Measurements from ENCODE around the gene SMIM44.

Gene SMIM44

DNA sequence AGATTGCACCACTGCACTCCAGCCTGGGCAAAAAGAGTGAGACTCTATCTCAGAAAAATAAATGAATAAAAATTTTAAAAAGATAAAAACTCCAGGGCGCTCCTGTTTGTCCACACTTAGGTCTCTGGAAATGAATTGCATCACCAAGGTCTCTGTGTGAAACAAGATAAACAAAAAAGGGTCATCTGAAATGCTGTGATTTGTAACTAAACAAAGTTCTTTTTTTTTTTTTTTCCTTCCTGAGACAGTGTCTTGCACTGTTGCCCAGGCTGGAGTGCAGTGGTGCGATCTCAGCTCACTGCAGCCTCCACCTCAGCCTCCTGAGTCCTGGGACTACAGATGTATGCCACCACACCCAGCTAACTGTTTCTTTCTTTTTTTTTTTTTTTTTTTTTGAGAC is 34.4 kb upstream of the SMIM44 start:
- in situ Hi-C loops (cut with MboI; ENCODE audit: low sequenced_read_pairs, unreplicated experiment) = no loop called here
- DNase-seq (ENCODE audit: low spot score) = no peak
- TF ChIP-seq, protein P1, sequence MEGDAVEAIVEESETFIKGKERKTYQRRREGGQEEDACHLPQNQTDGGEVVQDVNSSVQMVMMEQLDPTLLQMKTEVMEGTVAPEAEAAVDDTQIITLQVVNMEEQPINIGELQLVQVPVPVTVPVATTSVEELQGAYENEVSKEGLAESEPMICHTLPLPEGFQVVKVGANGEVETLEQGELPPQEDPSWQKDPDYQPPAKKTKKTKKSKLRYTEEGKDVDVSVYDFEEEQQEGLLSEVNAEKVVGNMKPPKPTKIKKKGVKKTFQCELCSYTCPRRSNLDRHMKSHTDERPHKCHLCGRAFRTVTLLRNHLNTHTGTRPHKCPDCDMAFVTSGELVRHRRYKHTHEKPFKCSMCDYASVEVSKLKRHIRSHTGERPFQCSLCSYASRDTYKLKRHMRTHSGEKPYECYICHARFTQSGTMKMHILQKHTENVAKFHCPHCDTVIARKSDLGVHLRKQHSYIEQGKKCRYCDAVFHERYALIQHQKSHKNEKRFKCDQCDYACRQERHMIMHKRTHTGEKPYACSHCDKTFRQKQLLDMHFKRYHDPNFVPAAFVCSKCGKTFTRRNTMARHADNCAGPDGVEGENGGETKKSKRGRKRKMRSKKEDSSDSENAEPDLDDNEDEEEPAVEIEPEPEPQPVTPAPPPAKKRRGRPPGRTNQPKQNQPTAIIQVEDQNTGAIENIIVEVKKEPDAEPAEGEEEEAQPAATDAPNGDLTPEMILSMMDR (IDR thresholded peaks at IDR 0.05; ENCODE audit: borderline replicate concordance, control extremely low read depth, extremely low read depth, insufficient read depth, missing control alignments) = no peak

DNA sequence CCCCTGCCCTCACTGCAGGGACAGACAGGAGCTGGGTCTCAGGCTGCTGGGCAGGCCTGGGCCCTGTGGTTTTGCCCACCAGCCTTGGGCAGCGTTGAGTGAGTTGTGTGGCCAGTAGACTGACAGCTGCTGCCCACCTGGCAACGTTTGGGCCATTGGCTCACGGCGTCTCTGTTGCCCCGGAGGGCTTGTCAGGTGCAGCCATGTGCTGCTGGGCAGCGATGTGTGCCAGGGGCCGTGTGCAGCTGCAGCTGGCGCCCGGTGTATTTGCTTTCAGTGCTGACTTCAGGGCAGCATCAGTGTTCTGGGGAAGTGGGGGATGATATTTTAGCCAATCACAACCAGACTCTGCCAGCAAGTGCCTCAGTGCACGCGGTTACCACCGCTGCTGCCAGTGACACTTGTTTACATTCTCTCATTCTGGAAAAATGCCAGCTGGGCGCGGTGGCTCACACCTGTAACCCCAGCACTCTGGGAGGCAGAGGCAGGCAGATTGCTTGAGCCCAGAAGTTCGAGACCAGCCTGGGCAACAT is 33.5 kb upstream of the SMIM44 start:
- TF ChIP-seq, protein P1 (IDR thresholded peaks at IDR 0.05; ENCODE audit: borderline replicate concordance, control extremely low read depth, extremely low read depth, insufficient read depth, missing control alignments) = no peak
- no peak for DNase-seq (ENCODE audit: low spot score)
- in situ Hi-C loops (cut with MboI; ENCODE audit: low sequenced_read_pairs, unreplicated experiment) = no loop called here

DNA sequence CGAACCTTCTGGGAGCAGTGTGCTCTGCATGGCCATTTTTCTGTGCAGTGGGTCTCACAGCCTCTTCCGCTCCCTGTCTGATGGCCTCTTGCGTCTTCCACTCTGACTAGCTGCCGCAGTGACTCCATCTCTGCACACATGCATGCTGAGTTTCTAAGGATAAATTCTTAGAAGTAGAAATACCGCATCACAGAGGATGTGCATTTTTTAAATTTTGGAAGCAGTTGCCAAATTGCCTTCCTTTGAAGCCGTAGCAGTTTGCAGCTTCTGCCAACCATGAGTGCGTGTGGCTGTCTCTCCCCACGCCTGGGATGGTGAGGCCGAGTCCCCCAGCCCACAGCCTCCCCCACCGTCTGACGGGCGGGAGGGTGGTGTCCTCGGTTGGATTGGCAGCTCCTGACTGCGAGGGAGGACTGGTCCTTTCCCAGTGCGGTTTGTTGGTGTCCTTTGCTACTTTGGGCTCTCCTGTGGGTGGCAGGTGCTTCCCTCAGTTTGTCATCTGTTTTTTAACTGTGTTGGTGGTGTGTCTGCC is 32.7 kb upstream of the SMIM44 start:
- TF ChIP-seq, protein P1 (IDR thresholded peaks at IDR 0.05; ENCODE audit: borderline replicate concordance, control extremely low read depth, extremely low read depth, insufficient read depth, missing control alignments) = no peak
- in situ Hi-C loops (cut with MboI; ENCODE audit: low sequenced_read_pairs, unreplicated experiment) = no loop called here
- DNase-seq (ENCODE audit: low spot score) = no peak

DNA sequence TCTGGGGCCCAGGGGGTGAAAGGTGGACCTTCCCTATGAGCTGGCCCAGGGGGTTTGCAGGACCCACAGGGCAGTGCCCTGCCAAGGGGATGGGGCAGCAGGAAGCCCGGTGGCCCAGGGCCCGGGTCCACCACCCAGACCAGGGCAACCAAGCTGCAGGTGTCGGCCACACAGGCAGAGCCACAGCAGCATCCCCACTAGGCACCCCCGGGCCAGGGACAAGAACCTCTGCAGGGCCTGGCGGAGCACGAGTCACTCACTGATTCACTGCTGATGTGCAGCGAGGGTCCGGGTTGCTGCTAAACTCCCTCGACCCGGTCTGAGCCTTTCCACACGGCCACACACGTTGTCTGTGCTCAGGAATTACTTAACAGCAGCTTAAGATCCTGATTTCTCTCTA is 31.7 kb upstream of the SMIM44 start:
- in situ Hi-C loops (cut with MboI; ENCODE audit: low sequenced_read_pairs, unreplicated experiment) = no loop called here
- TF ChIP-seq, protein P1 (IDR thresholded peaks at IDR 0.05; ENCODE audit: borderline replicate concordance, control extremely low read depth, extremely low read depth, insufficient read depth, missing control alignments) = no peak
- no peak for DNase-seq (ENCODE audit: low spot score)

DNA sequence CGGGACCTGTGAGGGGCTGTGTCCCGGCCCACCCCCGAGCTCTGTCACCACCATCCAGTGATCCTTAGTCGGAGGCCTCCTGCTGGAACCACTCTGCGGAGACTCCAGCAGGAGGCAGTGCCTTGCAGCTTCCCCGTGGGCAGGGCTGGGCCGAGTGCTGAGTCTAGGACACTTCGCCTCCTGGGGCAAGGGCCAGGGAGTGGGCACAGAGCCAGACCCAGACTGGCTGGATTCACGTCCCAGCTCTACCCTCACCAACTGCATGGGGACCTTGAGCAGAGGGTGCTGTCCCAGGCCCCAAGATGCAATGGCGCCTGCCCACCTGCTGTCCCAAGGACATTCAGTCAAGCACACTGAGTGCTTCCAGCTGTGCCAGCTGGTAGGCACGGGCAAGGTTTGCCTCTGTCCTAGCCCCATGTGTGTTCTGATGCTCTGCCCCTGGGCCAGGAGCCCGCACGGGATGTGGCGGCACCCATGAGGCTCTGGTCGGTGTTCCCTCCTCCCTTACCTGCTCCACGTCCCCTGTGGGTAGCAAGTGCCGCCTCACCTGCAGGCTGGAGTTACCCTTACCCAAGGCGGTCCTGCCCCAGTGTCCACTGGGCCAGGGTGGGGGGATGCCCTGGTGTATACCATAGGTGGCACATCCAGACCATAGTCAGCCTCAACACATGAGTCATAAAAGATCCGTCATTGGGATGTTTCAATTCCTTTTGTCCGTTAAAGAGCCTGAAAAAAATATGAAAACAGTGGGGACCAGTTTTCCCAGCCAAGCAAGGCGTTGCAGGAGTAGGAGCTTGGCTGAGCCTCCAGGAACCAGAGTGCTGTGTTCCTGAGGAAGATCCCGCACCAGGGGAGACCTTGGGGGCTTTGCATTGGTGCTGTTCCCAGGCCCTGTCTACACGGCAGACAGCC is 30.2 kb upstream of the SMIM44 start:
- no peak for DNase-seq (ENCODE audit: low spot score)
- in situ Hi-C loops (cut with MboI; ENCODE audit: low sequenced_read_pairs, unreplicated experiment) = no loop called here
- TF ChIP-seq, protein P1 (IDR thresholded peaks at IDR 0.05; ENCODE audit: borderline replicate concordance, control extremely low read depth, extremely low read depth, insufficient read depth, missing control alignments) = no peak

DNA sequence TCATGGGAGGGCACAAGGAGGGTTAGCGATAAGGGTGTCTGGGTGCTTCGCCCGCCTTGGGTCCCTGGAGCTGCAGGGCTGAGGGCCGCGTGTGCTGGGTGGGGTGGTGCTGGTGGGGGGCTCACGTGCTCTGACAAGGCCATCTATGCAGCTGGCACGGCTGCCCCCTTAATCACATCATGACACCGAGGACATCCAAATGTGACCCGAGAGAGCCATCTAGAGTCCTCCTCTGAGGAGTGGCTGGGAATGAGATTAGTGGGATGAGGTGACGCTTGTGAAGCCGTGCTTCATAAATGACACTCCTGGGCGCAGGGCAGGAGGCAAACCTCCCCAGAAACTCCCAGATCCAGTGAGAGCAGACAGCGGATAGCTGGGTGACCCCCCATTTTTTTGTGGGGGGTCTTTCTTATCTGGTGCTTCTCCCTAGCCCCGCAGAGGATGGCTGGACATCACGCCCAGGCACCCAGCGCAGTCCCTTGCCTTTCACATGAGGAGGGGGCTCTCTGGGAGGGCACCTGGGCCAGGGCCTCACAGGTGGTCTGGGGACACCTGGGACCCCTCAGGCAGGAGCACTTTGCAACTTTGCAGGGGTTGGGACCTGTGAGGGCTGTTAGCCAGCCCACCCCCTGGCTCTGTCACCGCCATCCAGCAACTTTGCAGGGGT is 29.5 kb upstream of the SMIM44 start:
- in situ Hi-C loops (cut with MboI; ENCODE audit: low sequenced_read_pairs, unreplicated experiment) = no loop called here
- TF ChIP-seq, protein P1 (IDR thresholded peaks at IDR 0.05; ENCODE audit: borderline replicate concordance, control extremely low read depth, extremely low read depth, insufficient read depth, missing control alignments) = no peak
- no peak for DNase-seq (ENCODE audit: low spot score)

Data from GM13976 (cell line).